Brain pericyte (primary cell): ENCODE data around the gene PDGFB.
A peak's percentile ranks its signal among the peaks of the same experiment; 100 is the strongest.

Experiments used
- DNase-seq: peaks from one replicate; pipeline ENCODE4 v3.0.0-alpha.2; 2012; ENCODE audit warnings: low read depth, low spot score

PDGFB gene

DNA sequence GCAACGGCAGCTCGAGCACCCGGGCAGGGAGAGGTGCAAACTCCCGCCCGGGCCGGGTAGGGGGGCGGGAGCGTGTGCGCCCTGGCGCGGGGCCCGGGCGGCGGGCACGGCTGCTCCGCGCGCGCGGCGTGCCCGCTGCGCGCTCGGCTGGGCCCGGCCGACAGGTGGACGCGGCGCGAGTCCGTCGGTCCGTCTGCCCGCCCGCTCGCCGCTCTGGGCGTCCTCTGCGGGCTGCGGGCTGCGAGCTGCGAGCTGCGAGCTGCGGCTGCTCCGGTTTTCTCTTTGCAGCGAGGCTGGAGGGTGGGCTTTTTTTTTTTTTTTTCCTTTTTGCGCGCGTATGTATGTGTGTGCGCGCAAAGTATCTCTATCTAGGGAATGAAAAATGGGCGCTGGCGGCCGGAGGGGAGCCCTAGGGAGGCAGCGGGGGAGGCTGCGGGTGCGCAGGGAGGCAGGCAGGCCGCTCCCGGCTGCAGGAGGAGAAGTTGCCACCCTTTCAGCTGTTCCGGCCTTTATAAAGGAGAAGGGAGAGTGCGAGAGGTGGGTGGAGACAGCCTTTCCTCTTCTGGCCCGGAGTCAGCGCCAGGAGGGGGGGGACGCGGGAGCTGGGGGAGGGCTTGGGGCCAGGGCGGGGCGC lies at the start of gene PDGFB:
TSS of gene PDGFB (minus strand) at position 487 of the 634 bp plus-strand sequence. CDS start 1,019 bp downstream, outside the sequence.
- no peak for DNase-seq

DNA sequence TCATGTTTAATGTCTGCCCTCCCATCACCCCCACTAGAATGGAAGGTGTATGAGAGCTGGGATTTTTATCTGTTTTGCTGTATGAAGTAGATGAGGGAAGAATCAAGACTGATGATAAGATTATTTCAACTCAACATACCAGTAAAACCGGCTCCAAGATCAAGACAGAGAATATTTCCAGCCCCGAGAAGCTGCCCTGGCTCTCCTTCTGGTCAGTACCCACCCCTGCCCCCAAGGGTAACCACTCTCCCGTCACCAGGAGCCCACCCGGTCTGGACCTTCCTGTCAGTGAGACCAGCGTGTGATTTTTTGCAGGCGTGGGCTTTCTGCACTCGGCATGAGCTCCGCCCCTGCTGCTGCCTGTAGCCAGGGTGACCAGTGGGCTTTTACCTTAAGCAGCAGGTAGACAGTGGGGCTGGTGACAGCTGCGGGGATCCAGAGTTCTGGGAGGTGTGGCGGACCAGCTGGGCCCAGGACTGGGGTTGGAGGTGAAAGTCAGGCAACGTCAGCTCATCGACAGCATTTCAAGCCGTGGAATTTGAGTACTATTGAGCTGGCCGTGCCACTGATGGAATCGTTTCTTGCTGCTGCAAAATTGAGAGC lies 49.1 kb upstream of the PDGFB start:
- no peak for DNase-seq

DNA sequence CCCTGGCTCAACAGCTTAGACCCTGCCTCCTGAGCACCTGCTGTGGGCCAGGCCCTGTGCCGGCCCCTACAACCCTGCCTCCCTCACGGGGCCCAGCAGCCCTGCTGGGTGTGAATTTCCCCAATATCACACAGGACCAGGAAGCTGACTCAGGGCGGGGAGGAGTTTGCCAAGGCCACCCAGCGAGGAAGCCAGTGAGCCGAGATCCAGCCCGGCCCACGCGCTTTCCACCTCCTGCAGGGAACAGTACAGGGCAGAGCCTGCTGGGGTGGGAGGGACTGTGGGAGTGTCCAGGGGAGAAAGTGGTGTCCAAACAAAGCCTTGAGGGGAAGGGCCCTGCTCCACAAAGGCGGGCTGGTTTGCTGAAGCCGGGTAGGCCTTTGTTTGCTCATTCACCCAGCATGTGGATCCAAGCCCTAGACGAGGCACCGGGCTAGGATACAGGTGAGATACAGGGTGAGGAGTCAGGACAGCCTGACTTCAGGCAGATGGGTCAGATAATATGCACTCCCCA lies 47.8 kb upstream of the PDGFB start:
- DNase-seq, result peak; percentile 89

DNA sequence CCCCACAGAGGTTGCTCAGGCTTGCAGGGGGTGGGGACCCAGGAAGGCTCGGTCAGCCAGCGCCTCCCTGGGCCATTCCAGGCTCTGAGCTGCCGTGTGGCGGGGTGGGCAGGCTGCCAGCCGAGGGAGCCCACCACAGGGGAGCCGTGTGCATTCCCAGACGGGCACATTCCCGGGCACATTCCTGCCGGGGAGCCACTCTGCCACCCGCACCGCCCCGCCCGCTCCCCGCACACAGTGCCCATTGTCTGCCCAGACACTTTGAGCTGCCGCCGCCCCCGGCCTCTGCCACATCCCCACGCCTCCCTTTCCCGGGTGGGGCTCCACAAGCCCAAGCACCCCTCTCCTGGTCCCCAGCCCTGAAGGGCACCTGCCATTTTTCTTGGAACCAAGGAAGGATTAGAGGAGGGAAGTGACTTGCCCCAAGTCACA lies 47.3 kb upstream of the PDGFB start:
- DNase-seq, result no peak

DNA sequence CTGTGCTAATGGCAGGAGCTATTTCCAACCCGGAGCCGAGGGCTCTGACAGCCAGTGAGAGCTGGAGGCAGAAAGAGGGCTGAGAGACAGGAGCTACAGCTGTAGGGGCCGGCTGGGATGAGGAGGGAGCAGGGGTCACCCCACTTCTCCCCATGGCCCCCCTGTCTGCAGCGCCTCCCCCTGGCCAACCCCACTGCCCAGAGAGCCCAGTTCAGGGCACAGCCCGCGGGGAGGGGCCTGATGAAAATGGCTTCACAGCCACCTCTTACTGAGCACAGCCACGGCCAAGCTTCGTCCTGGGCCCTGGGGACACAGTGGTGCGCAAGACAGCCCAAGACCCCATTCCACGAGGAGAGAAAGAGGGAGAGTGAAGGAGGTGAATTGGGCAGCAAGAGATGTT lies 46.7 kb upstream of the PDGFB start:
- no peak for DNase-seq

DNA sequence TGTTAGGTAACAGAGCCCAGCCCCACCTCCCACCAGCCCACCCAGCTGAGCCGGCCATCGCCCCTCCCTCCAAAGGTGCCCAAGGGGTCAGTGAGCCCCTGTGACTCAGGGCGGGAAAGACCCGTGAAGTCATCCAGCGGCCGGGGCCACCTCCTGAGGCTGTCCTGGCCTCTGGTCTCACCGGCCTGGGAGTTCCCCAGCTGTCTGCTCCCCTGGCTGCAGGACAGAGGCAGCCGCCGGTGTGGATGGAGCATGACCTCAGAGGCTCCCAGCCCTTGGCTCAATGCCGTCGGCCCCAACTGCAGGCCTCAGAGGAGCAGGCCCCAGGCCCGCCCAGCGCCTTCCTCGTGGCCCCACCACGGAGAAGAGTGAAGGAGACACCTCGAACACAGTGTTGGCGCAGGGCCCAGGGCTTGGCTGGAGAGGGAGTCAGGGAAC lies 46.0 kb upstream of the PDGFB start:
- DNase-seq, result no peak

DNA sequence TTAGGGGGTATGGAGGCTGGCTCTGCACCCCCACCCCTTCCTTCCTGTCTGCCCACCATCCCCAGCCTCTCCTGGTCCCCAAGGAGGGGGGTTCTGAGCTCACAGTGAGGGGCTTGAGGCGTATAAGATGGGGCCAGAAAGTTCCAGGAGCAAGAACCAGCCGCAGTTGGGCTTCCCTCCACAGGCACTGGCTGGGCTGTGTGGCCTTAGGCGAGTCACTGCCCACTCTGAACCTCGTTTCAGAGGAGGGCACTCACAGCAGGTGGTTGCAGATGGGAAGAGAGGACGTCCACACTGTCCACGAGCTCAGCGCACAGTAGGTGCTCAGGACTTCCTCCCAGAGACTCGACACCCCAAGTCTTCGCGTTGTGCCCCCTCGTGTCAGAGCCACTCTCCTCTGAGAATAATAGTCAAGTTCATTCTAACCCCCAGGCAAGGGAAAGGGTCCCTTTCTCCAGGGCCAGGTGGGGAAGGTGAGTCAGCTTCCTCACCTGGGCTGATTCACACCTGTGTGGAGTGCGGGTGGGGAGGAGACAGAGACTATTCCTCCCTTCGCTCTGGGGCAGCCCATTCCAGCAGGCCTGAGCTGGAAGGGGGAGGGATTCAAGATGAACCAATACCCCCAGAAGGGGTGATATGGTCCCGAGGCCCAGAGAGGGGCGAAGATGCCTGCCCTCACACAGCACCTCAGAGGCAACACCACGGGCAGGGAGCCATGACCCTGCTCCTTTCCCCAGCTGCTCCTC lies 45.4 kb upstream of the PDGFB start:
- no peak for DNase-seq

DNA sequence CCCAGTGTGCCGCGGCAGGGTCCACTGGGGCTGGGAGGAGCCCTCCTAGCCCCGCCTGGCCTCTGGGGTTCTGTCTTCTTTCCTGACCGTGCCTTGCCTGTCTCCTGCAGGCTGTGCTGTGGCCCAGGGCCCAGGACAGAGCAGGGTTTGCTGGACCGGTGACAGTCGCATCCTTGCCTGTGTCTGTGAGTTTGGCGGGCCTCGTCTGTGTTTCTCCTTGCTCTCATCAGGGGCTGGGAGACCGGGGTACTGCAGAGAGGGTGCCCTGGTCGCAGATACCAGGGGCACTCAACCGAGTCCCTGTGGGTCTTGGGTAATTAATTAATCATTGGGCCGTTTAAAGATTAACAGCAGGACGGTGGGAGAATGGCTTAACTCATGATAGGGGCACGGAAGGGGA lies 44.8 kb upstream of the PDGFB start:
- DNase-seq, result no peak

DNA sequence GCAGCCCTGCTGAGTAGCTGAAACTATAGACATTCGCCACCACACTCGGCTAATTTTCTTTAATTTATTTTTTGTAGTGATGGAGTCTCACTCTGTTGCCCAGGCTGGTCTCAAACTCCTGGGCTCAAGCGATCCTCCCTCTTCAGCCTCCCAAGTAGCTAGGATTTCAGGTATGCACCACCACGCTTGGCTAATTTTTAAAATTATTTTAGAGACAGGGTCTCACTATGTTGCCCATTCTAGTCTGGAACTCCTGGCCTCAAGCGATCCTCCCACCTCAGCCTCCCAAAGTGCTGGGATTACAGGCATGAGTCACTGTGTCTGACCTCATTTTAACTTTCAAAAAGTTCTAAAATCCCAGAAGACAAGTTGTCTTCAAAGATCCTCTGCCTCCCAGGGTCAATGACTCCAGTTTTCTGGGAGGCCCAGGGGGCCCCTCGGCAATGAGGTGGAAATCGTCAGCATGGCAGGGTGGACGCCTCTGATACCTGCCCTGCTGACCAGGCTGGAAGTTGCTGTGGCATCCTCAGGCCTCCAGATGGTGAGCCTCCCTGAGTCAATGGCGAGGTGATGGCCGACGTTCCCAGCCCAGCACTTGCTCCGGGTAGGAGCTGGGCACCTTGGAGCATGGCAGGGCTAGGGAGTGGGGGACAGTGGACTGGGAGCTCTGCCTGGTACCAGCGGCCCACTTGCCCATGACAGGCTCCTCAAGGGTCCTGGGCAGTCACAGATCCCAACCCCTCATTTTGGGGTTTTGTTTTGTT lies 43.5 kb upstream of the PDGFB start:
- DNase-seq, result no peak

DNA sequence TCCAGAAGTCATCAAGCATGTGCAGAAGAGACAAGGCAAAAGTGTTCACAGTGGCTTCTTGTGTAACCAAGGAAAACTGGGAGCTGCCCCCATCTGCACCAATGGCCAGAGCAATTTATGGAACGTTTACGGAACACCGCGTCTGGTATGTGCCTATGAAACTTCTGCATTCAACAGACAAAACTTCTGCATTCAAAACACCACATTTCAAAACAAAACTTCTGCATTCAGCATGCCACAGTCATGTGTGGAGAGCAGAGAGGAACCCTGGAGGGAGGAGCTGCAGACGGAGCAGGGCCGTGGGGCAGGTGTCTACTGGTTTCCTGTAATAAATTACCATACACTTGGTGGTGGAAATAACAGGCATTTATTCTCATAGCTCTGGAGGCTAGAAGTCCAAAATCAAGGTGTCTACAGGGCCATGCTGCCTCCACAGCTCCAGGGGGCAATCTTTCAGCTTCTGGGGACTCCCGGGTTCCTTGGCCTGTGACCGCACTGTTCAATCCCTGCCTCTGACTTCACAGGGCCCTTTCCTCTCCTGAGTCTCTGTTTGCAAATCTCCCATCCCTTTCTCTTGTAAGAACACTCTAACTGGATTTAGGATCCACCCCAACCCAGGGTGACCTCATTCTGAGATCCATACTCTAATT lies 42.4 kb upstream of the PDGFB start:
- DNase-seq, result no peak

DNA sequence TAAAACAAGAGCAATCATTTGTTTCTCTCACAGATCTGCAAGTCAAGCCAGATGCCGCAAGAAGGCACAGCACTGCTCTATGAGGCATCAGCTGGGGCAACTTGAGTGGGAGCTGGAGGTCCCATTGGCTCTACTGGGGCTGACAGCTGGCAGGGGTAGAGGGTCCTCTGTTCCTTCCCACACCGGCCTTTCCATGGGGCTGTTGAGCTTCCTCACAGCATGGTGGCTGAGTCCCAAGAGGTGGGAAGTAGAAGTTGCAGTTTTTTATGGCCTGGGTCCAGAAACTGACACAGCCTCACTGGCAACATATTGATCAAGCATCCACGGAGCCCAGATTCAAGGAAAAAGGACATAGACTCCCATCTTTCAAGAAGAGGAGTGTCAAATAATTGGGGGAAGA lies 40.2 kb upstream of the PDGFB start:
- DNase-seq, result no peak

DNA sequence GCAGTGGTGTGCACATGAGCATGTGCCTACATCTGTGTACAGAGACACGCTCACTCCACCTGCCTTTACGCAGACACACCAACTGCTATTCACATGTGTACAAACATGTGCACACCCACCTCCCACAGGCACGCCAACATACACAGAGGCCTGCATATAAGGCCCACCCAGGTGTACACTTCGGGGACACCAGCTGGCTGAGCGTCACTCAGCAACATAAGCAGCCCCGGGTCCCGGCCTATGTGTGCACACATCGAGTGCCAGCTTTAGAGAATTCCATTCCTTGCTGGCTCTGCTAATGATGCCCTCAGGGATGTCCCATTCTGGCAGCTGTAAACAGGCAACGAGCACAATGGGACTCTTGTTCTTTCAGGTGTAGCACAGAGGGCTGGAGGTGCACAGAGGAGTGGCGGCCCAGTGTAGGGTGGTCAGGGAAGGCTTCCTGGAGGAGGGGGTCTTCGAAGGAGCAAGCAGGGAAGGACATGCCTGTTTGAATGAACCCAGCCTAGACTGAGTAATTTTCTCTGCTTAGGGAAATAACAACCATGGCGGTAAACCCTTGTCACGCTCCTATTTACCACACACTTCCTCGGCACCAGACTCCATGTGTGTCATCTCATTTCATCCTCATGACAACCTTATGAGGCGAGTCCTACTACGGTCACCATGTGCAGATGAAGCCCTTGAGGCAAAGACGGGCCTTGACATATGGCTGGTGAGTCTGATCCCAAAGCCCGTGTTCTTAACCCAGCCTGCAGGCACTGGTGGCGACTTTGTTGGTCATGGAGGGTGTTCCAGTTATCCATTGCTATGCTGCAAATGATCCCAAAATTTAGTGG lies 39.6 kb upstream of the PDGFB start:
- no peak for DNase-seq

DNA sequence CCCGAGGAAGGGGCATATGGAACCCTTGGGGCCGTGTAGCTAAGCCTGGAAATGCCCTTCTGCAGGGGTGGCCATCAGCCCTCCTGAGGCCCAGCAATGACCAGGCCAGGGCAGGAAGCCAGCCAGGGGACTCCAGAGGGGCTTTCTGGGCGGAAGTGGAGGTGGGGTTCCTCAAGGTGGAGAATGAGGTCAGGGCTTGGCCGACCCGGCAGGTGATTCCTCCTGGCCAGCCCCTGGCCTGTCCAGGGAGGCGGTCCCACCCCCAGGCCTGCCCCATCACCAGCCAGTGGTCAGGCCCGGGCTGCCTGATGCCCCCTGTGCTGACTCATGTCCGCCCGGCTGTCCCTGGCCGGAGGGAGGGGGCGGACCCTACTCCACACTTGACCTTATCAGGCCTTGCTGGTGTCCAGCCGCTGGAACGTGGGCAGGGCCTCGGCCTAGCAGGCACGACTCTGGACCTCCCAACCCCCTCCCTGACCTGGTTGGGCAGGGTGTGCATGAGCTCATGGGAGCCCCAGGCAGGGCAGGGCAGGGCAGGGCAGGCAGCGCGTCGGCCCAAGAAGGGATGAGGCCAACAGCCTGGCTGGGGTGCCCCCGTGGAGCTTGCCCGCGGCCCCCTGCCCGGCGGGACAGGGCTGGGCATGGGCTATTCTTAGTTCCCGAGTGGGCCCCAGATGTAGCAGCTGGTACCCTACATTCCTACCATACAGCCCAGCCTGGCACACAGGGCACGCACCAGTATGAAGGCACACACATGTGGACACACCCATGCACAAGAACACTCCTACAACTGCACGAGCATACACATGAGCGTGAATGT lies 38.8 kb upstream of the PDGFB start:
- no peak for DNase-seq

DNA sequence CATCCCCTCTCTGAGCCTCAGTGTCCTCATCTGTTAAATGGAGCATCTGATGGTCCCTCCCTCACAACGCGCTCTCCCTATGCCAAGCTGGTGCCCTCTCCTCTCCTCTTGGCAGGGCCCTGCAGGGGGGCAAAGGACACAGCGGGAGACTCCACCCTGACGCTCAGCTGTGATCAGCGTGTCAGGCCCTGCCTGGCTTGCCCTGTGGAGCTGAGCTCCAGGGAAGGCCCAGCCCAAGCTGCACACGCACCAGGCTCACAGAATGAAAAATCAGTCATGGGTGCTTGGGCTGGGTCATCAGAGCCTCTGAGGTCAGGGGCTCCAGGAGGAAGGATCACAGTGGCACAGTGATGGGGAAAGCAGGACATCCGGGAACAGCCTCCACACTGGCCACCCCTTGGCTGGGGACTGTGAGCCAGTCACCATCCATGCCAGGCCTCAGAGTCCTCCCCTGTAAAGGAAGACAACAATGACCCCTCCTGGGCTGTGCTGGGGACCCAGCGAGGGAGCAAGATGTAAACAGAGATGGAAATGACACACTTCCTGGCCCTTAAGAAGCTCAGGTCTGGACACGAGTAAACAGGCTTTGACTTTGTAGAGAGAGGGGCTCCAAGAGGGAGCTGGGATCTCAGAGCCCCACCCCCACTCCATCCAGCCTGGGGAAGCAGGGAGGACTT lies 38.0 kb upstream of the PDGFB start:
- no peak for DNase-seq

DNA sequence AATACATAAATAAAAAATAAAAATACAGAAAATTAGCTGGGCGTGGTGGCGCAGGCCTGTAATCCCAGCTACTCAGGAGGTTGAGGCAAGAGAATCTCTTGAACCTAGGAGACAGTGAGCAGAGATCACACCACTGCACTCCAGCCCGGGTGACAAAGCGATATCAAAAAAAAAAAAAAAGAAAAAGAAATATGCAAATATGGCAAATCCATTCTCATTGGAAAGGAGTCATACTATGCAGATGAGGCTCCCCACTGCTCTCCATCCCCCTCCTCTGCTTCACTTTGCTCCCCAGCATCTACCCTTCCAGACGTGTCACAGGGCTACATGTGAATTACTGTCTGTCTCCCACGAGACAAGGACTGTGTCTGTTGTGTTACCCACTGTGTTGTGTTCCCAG lies 36.3 kb upstream of the PDGFB start:
- DNase-seq, result no peak

DNA sequence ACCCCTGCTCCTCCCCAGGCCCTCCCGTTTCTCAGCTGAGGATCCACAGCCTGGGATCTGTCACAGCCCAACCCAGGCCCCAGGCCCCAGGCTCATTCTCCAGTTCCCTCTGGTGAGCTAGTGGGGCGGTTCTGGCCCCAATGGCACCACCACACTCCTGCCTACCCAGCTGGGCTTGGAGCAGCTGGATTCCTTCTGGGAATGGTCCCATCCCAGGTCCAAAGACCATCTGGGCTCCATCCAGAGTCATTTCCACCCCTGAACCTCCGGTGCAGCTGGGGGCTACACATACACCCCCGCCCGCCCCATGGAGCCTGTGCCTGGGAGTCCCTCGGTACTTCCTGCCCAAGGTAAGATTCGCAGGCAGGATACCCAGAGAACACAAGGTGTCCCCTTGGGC lies 35.5 kb upstream of the PDGFB start:
- no peak for DNase-seq

DNA sequence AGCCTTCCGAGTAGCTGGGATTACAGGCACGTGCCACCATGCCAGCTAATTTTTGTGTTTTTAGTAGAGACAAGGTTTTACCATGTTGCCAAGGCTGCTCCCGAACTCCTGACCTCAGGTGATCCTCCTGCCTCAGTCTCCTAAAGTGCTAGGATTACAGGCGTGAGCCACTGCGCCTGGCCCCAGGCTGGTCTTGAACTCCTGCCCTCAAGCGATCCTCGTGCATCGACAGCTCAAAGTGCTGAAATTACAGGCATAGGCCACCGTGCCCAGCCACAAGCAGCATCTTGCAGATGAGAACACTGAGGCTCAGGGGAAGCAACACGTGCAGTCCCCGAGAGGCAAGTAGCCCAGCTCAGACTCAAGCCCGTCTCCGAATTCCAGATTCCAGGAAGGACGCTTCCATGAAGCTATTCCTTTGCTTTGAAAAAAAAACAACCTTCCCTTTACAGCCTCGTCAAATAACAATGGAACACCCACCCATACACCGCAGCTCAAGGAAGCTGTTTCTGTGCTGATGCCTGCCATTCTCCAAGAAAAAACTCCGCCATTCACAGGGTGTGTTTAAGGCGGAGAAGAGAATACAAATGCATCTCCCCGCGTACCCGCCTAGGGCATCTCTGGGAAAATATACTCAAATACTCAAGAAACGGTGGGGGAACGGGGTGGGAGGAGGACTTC lies 34.5 kb upstream of the PDGFB start:
- DNase-seq, result no peak

DNA sequence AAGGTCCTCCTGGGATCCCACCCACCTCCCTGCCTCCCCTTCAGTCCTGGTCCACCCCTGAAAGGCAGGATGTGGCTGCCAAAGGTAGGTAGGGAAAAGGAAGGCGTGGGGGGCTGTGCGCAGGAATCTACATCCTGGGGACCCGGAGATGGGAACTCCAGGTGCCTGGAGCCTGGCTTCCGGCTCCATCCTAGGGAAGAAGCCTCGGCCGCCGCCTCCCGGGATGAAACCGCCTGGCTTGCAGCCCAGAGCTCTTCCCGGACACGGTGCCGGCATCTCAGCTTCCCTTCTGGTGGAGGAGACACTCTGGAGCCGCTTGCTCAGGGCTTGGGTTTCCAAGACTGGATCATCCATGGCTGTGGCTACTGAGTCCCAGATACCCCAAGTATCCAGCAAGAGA lies 33.3 kb upstream of the PDGFB start:
- no peak for DNase-seq
